ENCODE measurements around the gene NOL4L.

The NOL4L gene

DNA sequence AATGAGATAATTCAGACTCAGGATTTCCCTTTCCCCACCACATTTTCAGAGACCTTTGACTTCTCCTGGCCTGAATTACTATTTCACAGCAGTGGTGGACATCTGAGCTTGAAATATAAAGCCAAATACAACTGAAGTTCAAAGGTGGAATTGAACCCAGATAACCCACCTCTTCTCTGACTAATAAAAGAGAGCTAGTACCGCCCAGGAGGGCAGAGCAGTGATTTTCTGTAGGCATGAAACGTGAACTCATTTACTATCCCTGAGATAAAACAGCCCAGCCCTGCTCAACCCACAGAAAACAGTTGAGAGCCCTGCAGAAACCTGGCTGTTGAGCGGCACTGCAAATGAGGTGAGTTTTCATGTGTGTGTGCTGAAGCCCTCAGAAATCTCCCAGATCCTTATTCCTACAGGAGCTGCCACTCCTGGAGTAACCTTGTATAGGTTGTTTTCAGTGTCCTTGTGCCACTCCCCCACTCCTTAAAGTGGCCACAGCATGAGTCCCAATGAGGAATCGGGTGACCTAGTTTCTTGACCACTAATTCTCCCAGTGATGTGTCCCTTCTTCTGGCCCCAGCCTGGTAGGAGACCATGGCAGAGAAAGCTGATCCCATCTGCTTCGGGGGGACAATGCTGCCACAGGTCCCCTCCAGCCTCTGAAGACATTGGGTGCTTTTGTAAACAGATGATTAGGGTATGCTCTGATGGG, 99.2 kb downstream of the NOL4L start:
- no peak overlapping the region for H4K12ac ChIP-seq (ENCODE audit: low read depth, low read length)
- H2BK5ac ChIP-seq (ENCODE audit: low read depth, low read length, poor library complexity) = no peak overlapping the region
- WGBS (ENCODE audit: extremely low coverage, insufficient coverage, insufficient read length) = no CpG with 5 or more reads among the region's 5 CpGs
- peak overlapping the region; percentile 4 for H3K18ac ChIP-seq (ENCODE audit: low read length)
- H2BK120ac ChIP-seq (ENCODE audit: insufficient read depth, low read length, poor library complexity) = no peak overlapping the region
- peaks cover 2 to 14% of the 10 kb centered on the region in 2 experiments for H3K4me1 ChIP-seq (ENCODE audit: control insufficient read depth in 1 of 2, insufficient read depth in 2 of 2, low read length in 2 of 2)
- H3K23ac ChIP-seq (ENCODE audit: low read length) = no peak overlapping the region
- peak overlapping the region; percentile 57 for H4K91ac ChIP-seq (ENCODE audit: low read depth, low read length)
- peaks cover 19% of the 10 kb centered on the region for H3K79me1 ChIP-seq (ENCODE audit: low read length)
- H3K9ac ChIP-seq (ENCODE audit: low read length) = no peak overlapping the region
- peak overlapping the region; percentile 98 for H3K4me2 ChIP-seq (ENCODE audit: low read length)
- peaks cover 19% of the 10 kb centered on the region for H3K79me2 ChIP-seq (ENCODE audit: control insufficient read depth, insufficient read depth, low read length, poor library complexity)
- no peak overlapping the region for H3K4ac ChIP-seq (ENCODE audit: low read depth, low read length)
- H3K27me3 ChIP-seq (ENCODE audit: insufficient read depth, low read length) = no peaks in the 10 kb centered on the region
- H2AFZ ChIP-seq (ENCODE audit: insufficient read depth, low read length, poor library complexity) = no peak overlapping the region
- peaks cover 2% of the 10 kb centered on the region for H3K9me3 ChIP-seq (ENCODE audit: insufficient read depth, low read depth, low read length)
- peak overlapping the region; percentile 90 for H2BK12ac ChIP-seq (ENCODE audit: low read length)
- H4K8ac ChIP-seq (ENCODE audit: low read depth, low read length) = no peak overlapping the region
- peak overlapping the region; percentile 1 for H3K14ac ChIP-seq (ENCODE audit: low read length)
- no peak overlapping the region for H3K27ac ChIP-seq (ENCODE audit: low read depth, low read length)
- peaks cover 2% of the 10 kb centered on the region in 2 experiments for H3K36me3 ChIP-seq (ENCODE audit: control insufficient read depth in 1 of 2, insufficient read depth in 2 of 2, low read length in 2 of 2)
- no peak for DNase-seq
- peak overlapping the region; percentile 12 for H2AK5ac ChIP-seq (ENCODE audit: low read length)
- no peak overlapping the region for H3K4me3 ChIP-seq (ENCODE audit: low read depth, low read length)

DNA sequence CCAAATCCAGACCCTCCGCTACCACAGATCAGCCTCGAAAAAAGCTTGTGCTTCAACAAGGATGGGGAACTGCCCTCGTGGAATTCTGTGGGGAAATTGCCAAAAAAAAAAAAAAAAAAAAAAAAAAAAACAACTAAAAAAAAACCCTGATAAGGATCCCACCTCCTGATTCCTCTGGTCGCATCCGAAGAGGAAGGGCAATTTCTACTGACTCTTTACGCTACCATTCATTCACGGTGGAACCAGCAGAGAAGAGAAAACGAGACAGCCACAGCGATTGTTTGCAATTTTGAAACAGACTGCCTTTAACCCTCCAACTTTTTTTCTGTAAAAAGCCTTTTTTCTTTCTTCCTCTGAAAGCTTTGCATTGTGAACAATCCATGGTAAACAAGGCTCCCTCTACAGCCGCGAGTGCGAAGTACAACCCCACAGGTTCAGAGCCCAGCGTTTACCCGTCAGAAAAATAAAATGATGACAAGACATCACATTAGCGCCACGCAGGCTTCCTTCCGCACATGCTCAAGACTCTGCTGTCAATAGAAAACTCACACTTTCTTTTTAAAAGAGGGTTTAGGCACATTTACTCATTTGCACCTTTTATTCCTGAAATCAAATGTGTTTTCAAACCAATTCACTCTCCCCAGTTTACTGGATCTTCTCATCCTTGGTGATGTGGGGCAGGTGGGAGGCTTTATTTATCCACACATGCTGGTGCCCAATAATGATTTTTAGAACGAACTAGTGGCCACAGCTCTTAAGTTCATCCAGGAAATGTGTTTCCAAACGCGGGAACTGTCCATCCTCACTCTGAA, 100.0 kb downstream of the NOL4L start:
- Histone ChIP-seq H2BK12ac (ENCODE audit: low read length) (peak overlapping the region; percentile 86), H3K23ac (ENCODE audit: low read length) (no peak overlapping the region), H3K4me2 (ENCODE audit: low read length) (peak overlapping the region; percentile 98), H3K9ac (ENCODE audit: low read length) (peak overlapping the region; percentile 83), H3K4me3 (ENCODE audit: low read depth, low read length) (peak overlapping the region; percentile 70), H2BK120ac (ENCODE audit: insufficient read depth, low read length, poor library complexity) (peak overlapping the region; percentile 99), H3K79me1 (ENCODE audit: low read length) (peaks cover 19% of the 10 kb centered on the region), H4K12ac (ENCODE audit: low read depth, low read length) (peak overlapping the region; percentile 81), H3K79me2 (ENCODE audit: control insufficient read depth, insufficient read depth, low read length, poor library complexity) (peaks cover 26% of the 10 kb centered on the region), H2AK5ac (ENCODE audit: low read length) (peak overlapping the region; percentile 94), H2BK5ac (ENCODE audit: low read depth, low read length, poor library complexity) (peak overlapping the region; percentile 98), H3K14ac (ENCODE audit: low read length) (peak overlapping the region; percentile 99), H3K9me3 (ENCODE audit: insufficient read depth, low read depth, low read length) (peaks cover 5% of the 10 kb centered on the region), H3K4ac (ENCODE audit: low read depth, low read length) (peak overlapping the region; percentile 80), H3K4me1 (ENCODE audit: control insufficient read depth in 1 of 2, insufficient read depth in 2 of 2, low read length in 2 of 2) (peaks cover 10 to 21% of the 10 kb centered on the region in 2 experiments), H3K18ac (ENCODE audit: low read length) (peak overlapping the region; percentile 94), H4K91ac (ENCODE audit: low read depth, low read length) (peak overlapping the region; percentile 100), H3K27ac (ENCODE audit: low read depth, low read length) (peak overlapping the region; percentile 95), H3K36me3 (ENCODE audit: control insufficient read depth in 1 of 2, insufficient read depth in 2 of 2, low read length in 2 of 2) (peaks cover 10% of the 10 kb centered on the region in 2 experiments), H4K8ac (ENCODE audit: low read depth, low read length) (peak overlapping the region; percentile 96), H3K27me3 (ENCODE audit: insufficient read depth, low read length) (no peaks in the 10 kb centered on the region), H2AFZ (ENCODE audit: insufficient read depth, low read length, poor library complexity) (peak overlapping the region; percentile 82)
- DNase-seq = peak; percentile 64 to 89
- WGBS (ENCODE audit: extremely low coverage, insufficient coverage, insufficient read length) = no CpG with 5 or more reads among the region's 20 CpGs

DNA sequence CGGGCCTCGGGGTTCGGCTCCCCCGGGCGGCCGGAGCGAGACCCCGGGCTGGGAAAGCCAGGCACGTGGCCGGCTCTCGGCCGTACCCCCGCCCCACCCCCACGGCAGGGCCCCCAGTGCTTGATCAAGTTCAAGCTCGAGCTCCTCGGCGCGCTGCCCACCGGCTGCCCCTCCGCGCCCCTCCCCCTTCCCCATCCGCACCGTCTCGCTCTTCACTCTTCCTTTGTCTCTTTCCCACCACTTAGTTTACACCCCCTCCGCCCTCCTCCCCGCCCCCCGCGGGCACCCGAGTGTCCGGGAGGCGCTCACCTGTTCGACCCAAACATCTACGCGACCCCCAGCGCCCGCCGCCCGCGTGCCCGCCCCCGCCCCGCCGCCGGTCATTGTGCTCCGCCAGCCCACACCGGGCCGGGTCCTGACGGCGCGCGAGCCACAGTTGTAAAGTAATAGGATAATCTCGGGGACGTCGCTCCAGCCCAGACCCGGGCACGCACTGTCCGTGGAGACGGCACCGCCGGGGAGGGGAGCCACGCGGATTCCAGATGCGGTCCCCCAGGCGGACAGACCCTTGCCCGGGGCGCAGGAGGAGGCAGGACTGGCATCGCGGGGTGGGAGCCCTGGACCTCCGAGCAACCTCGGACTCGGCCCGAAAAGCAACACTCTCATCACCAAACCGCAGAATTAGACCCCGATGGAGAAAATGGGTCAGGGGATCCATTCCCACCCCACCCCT, 100.7 kb downstream of the NOL4L start:
- Histone ChIP-seq H3K4ac (ENCODE audit: low read depth, low read length) (peak overlapping the region; percentile 88), H3K79me1 (ENCODE audit: low read length) (peaks cover 19% of the 10 kb centered on the region), H2AK5ac (ENCODE audit: low read length) (peak overlapping the region; percentile 94), H3K9ac (ENCODE audit: low read length) (peak overlapping the region; percentile 83), H3K27me3 (ENCODE audit: insufficient read depth, low read length) (no peaks in the 10 kb centered on the region), H4K91ac (ENCODE audit: low read depth, low read length) (peak overlapping the region; percentile 100), H3K4me2 (ENCODE audit: low read length) (peak overlapping the region; percentile 98), H3K36me3 (ENCODE audit: control insufficient read depth in 1 of 2, insufficient read depth in 2 of 2, low read length in 2 of 2) (peaks cover 11 to 15% of the 10 kb centered on the region in 2 experiments), H3K4me3 (ENCODE audit: low read depth, low read length) (peak overlapping the region; percentile 70), H3K9me3 (ENCODE audit: insufficient read depth, low read depth, low read length) (peaks cover 5% of the 10 kb centered on the region), H3K14ac (ENCODE audit: low read length) (peak overlapping the region; percentile 99), H2BK5ac (ENCODE audit: low read depth, low read length, poor library complexity) (peak overlapping the region; percentile 98), H3K79me2 (ENCODE audit: control insufficient read depth, insufficient read depth, low read length, poor library complexity) (peaks cover 30% of the 10 kb centered on the region), H2BK12ac (ENCODE audit: low read length) (peak overlapping the region; percentile 86), H3K23ac (ENCODE audit: low read length) (no peak overlapping the region), H4K8ac (ENCODE audit: low read depth, low read length) (peak overlapping the region; percentile 96), H4K12ac (ENCODE audit: low read depth, low read length) (peak overlapping the region; percentile 88), H3K18ac (ENCODE audit: low read length) (peak overlapping the region; percentile 94), H3K27ac (ENCODE audit: low read depth, low read length) (peak overlapping the region; percentile 95), H3K4me1 (ENCODE audit: control insufficient read depth in 1 of 2, insufficient read depth in 2 of 2, low read length in 2 of 2) (peaks cover 10 to 27% of the 10 kb centered on the region in 2 experiments), H2BK120ac (ENCODE audit: insufficient read depth, low read length, poor library complexity) (peak overlapping the region; percentile 99), H2AFZ (ENCODE audit: insufficient read depth, low read length, poor library complexity) (peak overlapping the region; percentile 82)
- no CpG with 5 or more reads among the region's 74 CpGs for WGBS (ENCODE audit: extremely low coverage, insufficient coverage, insufficient read length)
- peak in 1 of 2 donors; percentile 41 for DNase-seq
